Activated naive CD4-positive, alpha-beta T cell (primary cell): ENCODE measurements around the gene FBXO38.

ENCODE experiments used
- DNase-seq, 4 experiments: peaks; one replicate each; lab custom pipeline; 2025; lab: John Stamatoyannopoulos, UW

Gene FBXO38

GRCh38 chr5:148383564-148384379 is at the start of gene FBXO38:
TSS of gene FBXO38 (plus strand) at chr5:148383958. CDS start at chr5:148394777, 10,819 bp downstream.
- peak; percentile 88 to 95 (median 94) for DNase-seq

- no peak for DNase-seq
Observed at GRCh38 chr5:148335259-148335658, 48.5 kb upstream of the FBXO38 start, which contains the start of gene SPINK9. TSS of gene SPINK9 (plus strand) at chr5:148335559. CDS start at chr5:148335614, 55 bp downstream.

- no peak for DNase-seq
Observed at GRCh38 chr5:148336704-148337435, 46.9 kb upstream of the FBXO38 start.

GRCh38 chr5:148342371-148343045 is 41.2 kb upstream of the FBXO38 start:
- DNase-seq = no peak

- no peak for DNase-seq
Observed at GRCh38 chr5:148343046-148343407, 40.7 kb upstream of the FBXO38 start.

- no peak for DNase-seq
Observed at GRCh38 chr5:148343603-148344487, 39.9 kb upstream of the FBXO38 start.

GRCh38 chr5:148347706-148348105 is 36.1 kb upstream of the FBXO38 start:
- no peak for DNase-seq

GRCh38 chr5:148352696-148353095 is 31.1 kb upstream of the FBXO38 start:
- no peak for DNase-seq

- no peak for DNase-seq
Observed at GRCh38 chr5:148353634-148354033, 30.1 kb upstream of the FBXO38 start.

GRCh38 chr5:148364343-148364742 is 19.4 kb upstream of the FBXO38 start:
- DNase-seq = no peak

- no peak for DNase-seq
Observed at GRCh38 chr5:148368299-148368698, 15.5 kb upstream of the FBXO38 start.

GRCh38 chr5:148372166-148372725 is 11.5 kb upstream of the FBXO38 start:
- DNase-seq = no peak

- DNase-seq = no peak
Observed at GRCh38 chr5:148372893-148373292, 10.9 kb upstream of the FBXO38 start.

GRCh38 chr5:148374690-148375360 is 8.9 kb upstream of the FBXO38 start:
- DNase-seq = no peak

GRCh38 chr5:148376198-148376597 is 7.6 kb upstream of the FBXO38 start:
- no peak for DNase-seq

GRCh38 chr5:148378670-148379069 is 5.1 kb upstream of the FBXO38 start:
- DNase-seq = no peak

- no peak for DNase-seq
Observed at GRCh38 chr5:148379340-148379739, 4.4 kb upstream of the FBXO38 start.

- no peak for DNase-seq
Observed at GRCh38 chr5:148381906-148382305, 1.9 kb upstream of the FBXO38 start.

- no peak for DNase-seq
Observed at GRCh38 chr5:148382961-148383360, 797 bp upstream of the FBXO38 start.

GRCh38 chr5:148384380-148384737 is 601 bp downstream of the FBXO38 start:
- peak in 1 of 4 experiments; percentile 19 for DNase-seq

GRCh38 chr5:148385094-148385493 is 1.3 kb downstream of the FBXO38 start:
- no peak for DNase-seq
